ENCODE data around the gene MICAL2.

GRCh38 chr11:12237381-12237784 is 127.0 kb downstream of the MICAL2 start:
- TF ChIP-seq ZNF121 (tag by site-specific recombination; IDR thresholded peaks at IDR 0.05) (no peak), ZNF311 (tag by site-specific recombination; IDR thresholded peaks at IDR 0.05; ENCODE audit: borderline replicate concordance) (no peak)

All from HEK293 (cell line).